HG03558 (cell line): ENCODE results near the gene GPRIN1.

Experiments
- ATAC-seq: cut with Tn5 transposase; IDR thresholded peaks from one replicate; pipeline ENCODE4 v1.9.1; 2021; ENCODE audit warnings: moderate number of reproducible peaks; ENCODE audit not compliant: unreplicated experiment; ENCODE audit errors: extremely low read depth

GPRIN1 gene

GRCh38 chr5:176609724-176610434 lies at the start of gene GPRIN1:
GPRIN1 (minus strand) TSS chr5:176610156; CDS start chr5:176599834, 10,322 bp downstream.
- ATAC-seq, result no peak

- ATAC-seq, result no peak
These were observed 49.5 kb upstream of the GPRIN1 start for GRCh38 chr5:176659512-176659839.

DNA sequence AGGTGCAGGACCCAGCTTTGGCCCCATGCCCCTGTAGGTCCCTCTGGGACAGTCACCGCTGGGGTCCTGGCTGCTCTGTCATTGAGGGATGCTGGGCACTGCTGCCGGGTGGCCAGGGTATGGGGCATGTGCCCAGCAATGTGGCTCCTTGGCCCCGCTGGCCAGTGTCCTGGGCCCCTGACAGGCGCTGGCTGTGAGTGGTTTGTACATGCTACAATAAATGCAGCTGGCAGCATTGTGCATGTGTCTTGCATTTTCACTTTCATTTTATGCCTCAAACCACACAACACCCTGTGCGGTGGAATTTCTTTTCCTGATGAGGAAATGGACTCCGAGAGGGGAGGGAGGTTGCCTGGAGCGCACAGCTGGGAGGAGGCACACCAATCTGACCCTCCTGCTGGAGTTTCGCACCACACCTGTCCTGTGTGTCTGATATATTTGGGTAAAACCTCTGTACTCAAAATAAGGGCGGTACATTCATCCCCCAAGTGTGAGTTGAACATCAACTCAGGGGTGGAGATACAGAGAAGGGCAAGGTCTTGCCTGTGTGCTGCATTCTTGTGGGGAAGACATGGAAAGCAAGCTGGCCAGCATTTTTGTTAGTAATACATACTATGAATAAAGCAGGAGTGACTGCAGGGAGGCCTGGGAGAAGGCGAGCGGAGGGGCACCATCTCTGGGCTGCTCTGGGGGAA lies 49.0 kb upstream of the GPRIN1 start:
- ATAC-seq, result no peak

- no peak for ATAC-seq
These were observed 48.1 kb upstream of the GPRIN1 start for GRCh38 chr5:176658007-176658599.

DNA sequence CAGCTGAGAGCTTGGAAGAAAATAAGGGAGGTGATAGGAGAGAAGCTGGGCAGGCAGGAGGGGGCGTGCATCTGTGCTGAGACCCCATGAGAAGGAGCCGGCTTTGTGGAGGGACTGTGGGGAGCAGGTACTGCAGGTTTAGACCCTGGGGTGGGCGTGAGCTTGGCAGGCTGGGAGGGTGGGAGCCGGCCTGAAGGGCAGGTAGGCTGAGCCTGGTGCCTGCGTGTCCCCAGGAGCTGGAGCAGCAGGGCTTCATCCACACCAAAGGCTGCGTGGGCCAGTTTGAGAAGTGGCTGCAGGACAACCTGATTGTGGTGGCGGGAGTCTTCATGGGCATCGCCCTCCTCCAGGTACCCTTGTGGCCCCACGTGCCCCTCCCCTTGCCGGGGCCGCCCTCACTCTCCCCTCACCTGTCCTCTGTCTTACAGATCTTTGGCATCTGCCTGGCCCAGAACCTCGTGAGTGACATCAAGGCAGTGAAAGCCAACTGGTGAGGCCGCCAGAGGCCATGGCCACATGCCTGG lies 46.6 kb upstream of the GPRIN1 start:
- no peak for ATAC-seq

DNA sequence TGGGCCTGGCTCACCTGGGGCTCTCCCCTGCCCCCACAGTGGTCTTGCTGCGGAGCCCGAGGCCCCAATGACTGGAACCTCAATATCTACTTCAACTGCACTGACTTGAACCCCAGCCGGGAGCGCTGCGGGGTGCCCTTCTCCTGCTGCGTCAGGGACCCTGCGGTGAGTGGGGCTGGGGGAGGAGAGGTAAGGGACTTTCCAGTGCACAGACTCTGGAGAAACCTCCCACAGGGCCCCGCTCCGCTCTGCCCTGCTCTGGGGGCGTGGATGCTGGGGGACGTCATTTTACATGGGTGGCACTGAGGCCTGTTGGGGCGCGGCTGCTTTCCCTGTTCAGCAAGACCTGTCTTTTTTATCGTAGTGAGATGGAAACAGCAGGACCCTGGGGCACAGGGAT lies 44.9 kb upstream of the GPRIN1 start:
- no peak for ATAC-seq

DNA sequence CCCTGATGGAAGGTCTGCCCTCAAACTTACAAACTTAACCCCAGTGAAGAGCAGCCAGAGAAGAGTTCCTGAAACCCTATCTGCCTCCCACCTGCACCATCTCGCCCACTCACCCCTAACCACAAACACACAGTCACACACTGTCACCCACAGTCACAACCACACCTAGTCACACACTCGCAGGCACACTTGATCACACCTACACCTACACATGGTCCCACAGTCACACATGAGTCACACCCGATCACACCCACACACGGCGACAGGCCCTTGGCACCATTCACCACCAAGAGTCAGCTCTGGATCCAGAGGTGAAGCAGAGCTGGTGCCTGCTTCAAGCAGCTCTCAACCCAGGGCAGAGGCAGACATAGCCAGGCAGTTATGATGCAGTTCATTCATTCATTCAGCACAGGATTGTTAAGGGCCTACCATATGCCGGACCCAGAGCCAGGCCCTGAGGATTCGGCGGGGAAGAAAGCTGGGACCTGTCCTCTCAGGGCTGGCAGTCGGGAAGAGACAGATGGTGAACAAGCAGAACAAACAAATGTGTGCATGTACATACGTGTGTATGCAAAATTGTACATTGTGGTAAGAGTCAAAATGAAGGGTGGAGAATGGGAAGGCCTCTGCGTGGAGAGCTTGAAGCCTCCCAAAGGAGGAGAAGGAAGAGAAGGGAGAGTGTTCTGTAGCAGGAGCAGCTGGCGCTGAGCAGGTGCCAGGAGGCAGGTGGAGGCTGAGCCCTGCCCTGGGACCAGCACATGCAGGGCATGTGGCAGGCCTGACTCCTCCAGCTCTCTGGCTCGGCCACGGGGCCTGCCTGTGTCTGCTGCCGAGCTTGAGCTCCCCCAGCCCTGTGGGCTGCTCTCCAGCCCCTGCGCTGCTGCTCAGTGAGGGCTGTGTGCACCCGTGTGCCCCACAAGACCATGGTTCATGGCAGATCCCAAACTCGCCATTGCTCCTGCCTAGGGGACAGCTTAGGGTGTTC lies 43.7 kb upstream of the GPRIN1 start:
- ATAC-seq, result no peak

- no peak for ATAC-seq
These were observed 42.2 kb upstream of the GPRIN1 start for GRCh38 chr5:176652136-176652535.

- no peak for ATAC-seq
These were observed 41.6 kb upstream of the GPRIN1 start for GRCh38 chr5:176651472-176651980.

DNA sequence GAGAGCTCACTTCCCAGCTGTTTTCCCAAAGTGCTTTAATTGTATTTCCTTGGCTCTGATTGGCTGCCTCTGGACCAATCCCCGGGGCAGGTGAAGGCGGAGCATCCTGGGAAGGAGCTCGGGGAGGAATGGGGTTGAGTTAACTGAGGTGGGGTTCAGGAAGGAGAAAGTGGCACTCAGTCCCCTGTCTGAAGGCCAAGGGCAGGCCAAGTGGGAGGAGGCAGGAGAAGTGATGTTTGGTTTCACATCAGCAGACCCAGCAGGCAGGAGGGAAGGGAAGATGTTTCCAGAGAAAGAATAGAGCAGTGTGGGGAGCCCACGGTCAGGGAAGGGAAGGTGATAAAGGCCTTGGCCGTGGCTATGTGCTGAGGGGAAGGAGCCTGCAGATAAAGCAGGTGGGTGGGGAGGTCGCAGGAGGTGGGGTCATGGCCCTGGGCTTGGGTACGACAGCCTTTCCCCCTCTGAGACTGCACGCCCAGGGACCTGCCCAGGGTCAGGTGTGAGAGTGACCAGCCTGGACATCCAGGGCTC lies 40.5 kb upstream of the GPRIN1 start:
- no peak for ATAC-seq

- no peak for ATAC-seq
These were observed 38.7 kb upstream of the GPRIN1 start for GRCh38 chr5:176648474-176649194.

GRCh38 chr5:176647843-176648473 lies 38.0 kb upstream of the GPRIN1 start:
- no peak for ATAC-seq

- peak; percentile 90 for ATAC-seq
These were observed 37.3 kb upstream of the GPRIN1 start, which contains the start of gene TSPAN17 for GRCh38 chr5:176647030-176647842. TSPAN17 (plus strand) TSS chr5:176647484; CDS start chr5:176647616, 132 bp downstream.

DNA sequence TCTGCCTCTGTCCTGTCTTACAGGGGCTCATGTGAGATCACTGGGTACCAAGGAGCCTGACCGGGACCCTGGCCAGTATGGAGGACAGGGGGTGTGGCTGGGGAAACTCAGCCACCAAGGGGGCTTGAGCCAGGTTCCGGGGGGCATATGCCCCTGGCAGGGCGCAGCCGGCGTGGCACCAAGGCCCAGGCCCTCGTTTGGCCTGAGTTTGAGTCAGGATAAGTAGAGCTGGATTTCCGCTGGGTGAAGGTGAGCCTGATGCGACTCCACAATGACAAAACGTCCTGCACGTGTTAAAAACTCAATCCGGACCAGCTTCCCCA lies 36.7 kb upstream of the GPRIN1 start:
- ATAC-seq, result peak; percentile 5

DNA sequence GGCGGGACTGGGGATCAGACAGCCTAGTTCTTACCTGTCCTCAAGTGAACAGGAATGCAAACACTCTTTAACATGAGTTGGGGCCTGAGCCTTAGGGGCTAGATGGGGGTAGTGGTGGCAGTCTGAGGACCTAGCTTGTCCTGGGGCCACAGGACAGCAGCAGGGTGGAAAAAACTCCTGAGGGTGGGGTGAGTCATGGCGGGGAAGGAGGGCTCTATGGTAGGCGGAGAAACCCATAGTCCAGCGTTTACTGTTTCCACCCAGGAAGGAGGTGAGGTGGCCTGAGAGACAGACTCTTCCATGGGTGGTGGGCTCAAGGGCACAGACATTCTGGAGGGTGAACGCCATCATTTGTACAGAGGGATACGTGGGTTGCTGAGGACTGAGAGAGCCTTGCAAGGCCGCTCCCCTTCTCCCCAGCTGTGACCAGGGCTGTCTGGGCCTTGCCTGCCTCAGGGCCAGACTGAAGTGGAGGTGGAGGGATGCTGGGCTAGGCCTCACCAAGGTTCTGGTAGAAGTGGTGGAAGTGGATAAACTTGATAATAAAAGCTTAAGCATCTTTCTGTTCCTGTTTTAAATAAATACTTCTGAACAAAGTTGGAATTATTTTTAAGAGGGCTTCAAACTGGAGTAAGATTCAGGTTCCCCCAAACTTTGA lies 36.2 kb upstream of the GPRIN1 start:
- ATAC-seq, result no peak

GRCh38 chr5:176644878-176645670 lies 35.1 kb upstream of the GPRIN1 start:
- no peak for ATAC-seq

DNA sequence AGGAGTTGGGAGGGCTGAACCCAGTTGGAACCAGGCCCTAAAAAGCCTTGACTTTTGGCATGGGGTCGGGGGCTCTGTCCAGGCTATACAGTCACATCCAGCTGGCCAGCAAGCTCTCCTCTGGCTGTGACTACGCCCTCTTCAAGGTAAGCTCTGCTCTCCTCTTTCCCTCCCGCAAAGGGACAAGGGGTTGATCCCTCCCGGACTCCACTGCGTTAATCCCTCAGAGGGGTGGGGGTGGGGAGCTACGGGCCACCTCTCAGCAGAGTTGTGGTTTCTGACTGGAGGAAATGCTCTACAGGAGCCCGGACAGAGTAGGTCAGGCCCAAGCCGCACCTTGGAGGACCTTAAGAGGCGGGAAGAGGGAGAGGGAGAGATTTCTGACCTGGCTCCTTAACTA lies 34.3 kb upstream of the GPRIN1 start:
- no peak for ATAC-seq
